Activated CD4-positive, alpha-beta T cell treated with anti-CD3 and anti-CD28 coated beads, Interleukin-2, Interleukin-4, amounts not matched to agents 100 ng/mL and 50 ng/mL, durations not matched to agents 16 hours and 8 hours (primary cell): ENCODE data around the gene PIGQ.
A peak's percentile ranks its signal among the peaks of the same experiment; 100 is the strongest.
"Not testable (repeated sequence)": the region's sequence is repeated elsewhere in the genome, so short reads cannot be mapped to it uniquely, and the experiment has no call there.

ENCODE experiments used
- DNase-seq: peaks from one replicate; pipeline ENCODE4 v3.0.0-alpha.2; 2020; ENCODE audit warnings: low spot score

Gene PIGQ

DNA sequence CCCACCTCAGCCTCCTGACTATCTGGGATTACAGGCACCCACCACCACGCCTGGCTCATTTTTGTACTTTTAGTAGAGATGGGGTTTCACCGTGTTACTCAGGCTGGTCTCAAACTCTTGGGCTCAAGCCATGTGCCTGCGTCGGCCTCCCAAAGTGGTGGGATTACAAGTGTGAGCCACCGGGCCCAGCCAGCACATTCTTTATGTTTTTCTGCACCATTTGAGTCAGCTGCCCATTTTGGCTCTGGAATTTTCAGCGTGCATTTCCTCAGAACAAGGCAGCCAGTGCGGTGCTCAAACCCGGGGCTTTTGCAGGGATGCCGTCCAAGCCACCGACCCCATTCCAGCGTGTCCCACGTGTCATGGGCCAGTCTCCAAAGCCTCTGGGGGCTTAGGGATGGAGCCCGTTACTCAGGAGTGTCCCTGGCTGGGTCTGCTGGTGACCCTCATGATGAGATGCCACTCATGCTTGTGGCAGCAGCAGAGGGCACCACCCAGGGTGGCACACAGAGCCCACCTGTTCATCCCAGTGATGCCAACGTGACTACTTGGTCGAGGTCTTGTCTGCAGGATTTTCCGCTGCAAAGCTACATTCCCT is 16.4 kb downstream of the PIGQ start:
- no peak for DNase-seq

DNA sequence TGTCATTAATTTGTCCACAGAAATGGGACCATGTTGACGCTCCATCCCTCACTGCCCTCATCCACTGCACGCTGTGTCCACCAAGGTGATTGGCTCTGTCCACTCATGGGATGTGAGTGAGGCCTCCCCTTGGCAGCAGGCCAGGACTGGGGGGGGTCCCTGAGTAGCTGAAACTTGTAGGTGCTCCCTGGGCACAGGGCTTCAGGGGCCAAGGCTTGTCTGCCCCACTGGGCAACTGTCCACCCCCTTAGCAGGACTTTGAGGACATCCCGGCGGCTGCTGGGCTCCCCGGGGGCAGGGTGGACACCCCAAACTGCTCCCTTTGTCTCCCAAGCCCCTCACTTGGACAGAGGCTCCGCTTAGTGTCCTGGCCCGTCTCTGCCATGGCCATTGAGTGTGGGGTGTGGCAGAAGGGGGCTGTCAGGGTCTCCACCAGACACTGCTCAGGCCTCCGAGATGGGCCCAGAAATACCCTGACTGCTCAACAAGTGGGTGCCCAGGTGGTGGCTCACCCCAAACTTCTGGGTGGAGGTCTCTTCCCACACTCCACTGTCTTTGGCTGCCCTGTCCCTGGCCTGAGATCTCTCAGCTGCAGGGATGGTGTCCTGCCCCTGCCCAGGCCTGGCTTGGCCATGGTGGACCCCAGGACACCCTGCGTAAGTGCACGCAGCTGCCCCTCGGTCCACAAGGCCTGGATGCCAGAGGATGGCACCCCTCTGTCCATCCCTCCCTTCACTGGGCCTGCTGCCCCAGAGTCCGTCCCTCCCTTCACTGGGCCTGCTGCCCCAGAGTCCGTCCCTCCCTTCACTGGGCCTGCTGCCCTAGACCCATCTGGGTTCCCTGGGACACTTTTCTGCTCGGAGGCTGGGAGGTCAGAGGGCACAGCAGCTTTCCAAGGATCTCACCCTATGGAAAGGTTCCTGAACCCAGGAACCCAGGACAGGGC is 17.1 kb downstream of the PIGQ start:
- DNase-seq: no peak

DNA sequence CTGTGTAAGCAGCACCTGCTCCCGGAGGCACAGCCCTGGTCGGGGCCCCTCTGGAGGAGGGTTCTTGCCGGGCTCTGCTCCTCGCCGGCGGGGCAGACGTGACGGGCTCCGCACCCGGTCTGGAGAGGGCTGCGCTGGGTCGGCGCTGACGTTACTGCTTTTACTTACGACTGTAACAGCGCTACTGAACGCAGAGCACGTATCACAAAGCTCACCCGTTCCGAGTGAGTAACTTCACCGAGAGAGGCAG is 18.8 kb downstream of the PIGQ start:
- peak; percentile 61 for DNase-seq

- DNase-seq: peak; percentile 97
Observed at GRCh38 chr16:588889-589657, 19.3 kb downstream of the PIGQ start.

GRCh38 chr16:589658-590187 is 20.0 kb downstream of the PIGQ start, which contains the start of gene RAB40C:
RAB40C (plus strand) TSS chr16:590066; CDS start chr16:590292, 226 bp downstream.
- peak; percentile 99 for DNase-seq

GRCh38 chr16:590188-590814 is 20.5 kb downstream of the PIGQ start:
- DNase-seq: no peak

- no peak for DNase-seq
Observed at GRCh38 chr16:590815-591200, 21.0 kb downstream of the PIGQ start.

GRCh38 chr16:591231-591630 is 21.5 kb downstream of the PIGQ start:
- DNase-seq: no peak

DNA sequence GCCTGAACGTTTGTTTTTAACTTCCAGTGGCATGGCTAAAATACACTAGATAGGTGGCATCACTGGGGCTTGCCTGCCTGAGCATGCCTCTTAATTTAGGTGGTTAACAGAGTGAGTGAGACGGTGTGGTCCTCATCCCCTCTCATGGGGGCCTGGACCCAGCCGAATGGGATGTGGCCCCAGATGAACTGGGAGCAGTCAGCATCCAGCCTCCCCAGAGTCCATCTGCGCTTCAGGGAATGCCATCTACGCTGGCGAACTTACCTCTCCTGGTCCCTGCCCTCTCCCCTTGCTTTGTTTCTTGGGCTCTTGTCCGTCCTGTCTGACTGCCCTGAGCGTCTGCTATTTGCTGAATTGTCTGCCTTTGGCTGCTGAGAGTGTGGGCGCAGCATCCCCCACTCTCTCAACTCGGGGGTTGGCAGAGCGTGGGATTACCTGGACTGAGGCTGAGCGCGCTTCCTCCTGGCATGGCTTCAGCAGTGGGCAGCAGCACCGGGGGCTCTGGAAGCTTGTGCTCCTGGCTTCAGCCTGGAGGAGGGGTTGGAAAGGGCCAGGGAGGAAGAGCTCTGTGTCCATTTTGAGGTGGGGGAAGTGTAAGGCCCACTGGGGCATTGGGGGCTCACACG is 22.2 kb downstream of the PIGQ start:
- DNase-seq: no peak

DNA sequence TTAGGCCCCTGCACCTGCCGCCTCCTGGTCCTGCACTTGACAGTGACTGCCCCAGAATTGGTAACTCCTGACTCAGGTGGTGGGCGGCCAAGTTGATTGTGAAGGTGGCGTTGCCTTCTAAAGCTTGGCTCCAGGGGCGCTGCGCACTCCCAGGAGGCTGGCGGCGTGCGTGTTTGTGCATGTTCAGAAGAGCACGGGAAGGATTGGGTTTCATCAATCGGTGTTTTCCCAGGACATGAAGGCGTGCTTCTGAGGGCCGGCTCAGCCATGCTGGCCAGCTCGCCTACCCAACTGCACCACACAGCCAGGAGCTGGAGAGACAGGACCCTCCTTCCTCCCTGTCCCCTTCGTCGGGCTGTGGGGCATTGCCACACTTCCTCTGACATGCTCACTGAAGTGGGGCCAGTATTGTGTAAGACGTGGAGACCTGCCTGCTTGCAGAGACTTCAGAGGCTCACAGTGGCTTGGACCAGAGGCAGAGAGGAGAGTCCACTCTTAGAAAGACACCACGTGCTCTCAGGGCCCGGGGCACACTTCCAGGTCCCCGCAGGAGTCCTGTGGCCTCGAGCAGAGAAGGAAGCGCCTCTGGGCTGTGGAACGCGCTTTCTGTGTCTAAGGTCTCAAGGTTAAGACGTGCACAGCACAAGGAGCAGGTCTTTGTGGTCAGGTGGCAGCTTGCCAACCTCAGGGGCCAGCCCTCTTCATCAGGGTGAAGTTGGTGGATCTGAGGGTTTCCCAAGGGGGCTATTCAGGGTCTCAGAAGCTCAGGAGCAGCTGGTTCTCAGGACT is 22.9 kb downstream of the PIGQ start:
- no peak for DNase-seq

DNA sequence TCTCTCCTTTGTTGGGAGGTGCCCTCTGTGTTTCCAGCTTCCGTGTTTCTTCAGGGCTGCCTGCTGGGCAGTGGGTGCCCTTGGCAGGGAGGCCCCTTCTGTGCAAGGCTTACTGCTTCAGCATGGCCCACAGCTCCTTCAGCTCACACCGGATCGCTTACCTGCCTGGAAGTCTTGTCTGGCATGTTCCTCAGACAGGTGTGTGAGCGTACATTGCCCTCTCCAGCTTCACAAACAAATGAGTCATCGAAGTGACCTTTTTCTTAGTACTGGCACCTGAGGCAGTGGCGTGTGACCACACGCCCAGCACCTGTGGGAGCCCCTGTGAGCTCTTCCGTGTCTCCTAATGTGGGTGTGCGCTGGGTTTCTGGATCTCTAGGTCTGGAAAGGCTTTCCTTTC is 23.6 kb downstream of the PIGQ start:
- no peak for DNase-seq

- DNase-seq: no peak
Observed at GRCh38 chr16:593807-594206, 24.0 kb downstream of the PIGQ start.

GRCh38 chr16:595094-595528 is 25.3 kb downstream of the PIGQ start:
- no peak for DNase-seq

- no peak for DNase-seq
Observed at GRCh38 chr16:595942-596735, 26.4 kb downstream of the PIGQ start.

DNA sequence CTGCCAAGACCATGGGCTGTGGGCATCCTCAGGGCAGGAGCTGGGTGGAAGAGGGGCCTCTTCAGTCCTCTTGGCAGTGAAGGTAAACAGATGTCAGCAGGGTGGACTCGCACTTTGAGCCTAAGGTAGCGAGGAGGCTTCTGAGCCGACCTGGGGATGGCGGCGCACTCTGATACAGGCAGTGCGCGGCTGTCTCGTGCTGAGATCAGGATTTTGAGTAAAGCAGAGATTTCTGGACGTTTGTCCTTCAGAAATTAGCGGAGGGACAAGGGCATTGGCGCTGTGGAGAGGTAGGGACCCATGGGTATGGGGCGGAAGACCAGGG is 26.9 kb downstream of the PIGQ start:
- no peak for DNase-seq

GRCh38 chr16:597655-598054 is 27.9 kb downstream of the PIGQ start:
- not testable (repeated sequence) for DNase-seq

DNA sequence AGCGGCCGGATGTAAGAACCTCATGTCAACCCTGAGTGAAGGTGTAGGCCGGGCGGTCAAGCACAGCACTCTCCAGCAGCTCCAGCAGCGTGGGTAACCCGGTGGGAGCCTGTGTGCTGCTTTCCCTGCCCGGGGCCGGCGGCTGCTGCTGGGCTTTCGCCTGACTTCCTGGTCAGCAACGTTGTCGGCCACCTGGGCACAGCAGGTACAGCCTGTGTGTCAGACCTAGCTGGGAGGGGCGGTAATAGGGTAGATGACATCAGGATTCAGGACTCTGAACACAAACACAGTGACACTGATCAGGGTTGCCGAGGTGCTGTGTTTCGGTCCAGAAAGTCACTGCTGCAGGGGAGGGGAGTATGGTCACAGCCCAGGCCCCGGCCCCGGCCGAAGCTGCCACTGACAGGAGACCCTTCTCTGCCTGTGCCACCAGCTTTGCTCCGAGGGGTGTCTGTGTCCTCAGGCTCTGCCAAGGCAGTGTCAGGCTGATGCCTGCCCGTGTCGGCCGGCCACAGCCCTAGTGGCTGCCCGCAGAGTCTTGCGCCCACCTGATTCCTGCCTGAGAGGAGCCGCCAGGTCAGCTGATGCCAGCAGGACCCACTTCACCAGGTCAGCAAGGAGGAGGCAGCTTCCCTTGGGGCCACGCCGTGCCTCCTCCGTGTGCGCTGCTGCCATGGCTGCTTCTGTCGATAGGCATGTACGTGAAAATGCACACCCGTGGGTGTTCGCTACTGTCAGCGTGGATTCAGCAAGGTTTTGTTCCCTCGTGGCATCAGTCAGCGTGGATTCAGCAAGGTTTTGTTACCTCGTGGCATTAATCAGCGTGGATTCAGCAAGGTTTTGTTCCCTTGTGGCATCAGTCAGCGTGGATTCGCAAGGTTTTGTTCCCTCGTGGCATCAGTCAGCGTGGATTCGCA is 29.3 kb downstream of the PIGQ start:
- DNase-seq: no peak

GRCh38 chr16:600781-601180 is 31.0 kb downstream of the PIGQ start:
- DNase-seq: no peak

- no peak for DNase-seq
Observed at GRCh38 chr16:603933-604332, 34.2 kb downstream of the PIGQ start.
